GM12878 (cell line): ENCODE data around the gene DLG2. TPM values are rescaled to one million over a fixed set of nuclear protein-coding genes. Genes with fewer than 3 reads are reported as not detected.

Experiments
- ATAC-seq: fragments of 200-7000 bp; cut with Tn5 transposase; 3 replicates; pipeline ENCODE4 v1.9.1; 2020; ENCODE audit warnings: mild to moderate bottlenecking, moderate library complexity
- BruUV-seq: library from RNA; stranded (reverse); fragments of 400-500 nt; replicated peaks from 2 replicates; lab custom pipeline; 2021; lab: Mats Ljungman, UMichigan
- CTCF ChIA-PET: fragments of 300-600 bp; sonication (Branson Sonifier 250); formaldehyde crosslinking; extraction: SDS; loops from one replicate; lab custom pipeline; 2021; ENCODE audit warnings: inconsistent platforms; lab: Yijun Ruan, JAX
- POLR2A ChIA-PET: fragments of 350-600 bp; formaldehyde crosslinking; extraction: SDS; loops from one replicate; lab custom pipeline; 2021; ENCODE audit warnings: inconsistent platforms; lab: Charles Lee
- RAD21 ChIA-PET: fragments of 300-600 bp; sonication (Branson Sonifier 250); formaldehyde crosslinking; loops from one replicate; lab custom pipeline; 2023; ENCODE audit warnings: antibody characterized with exemption; ENCODE audit not compliant: unreplicated experiment; lab: Charles Lee
- SMC1A ChIA-PET: fragments of 300-600 bp; sonication (Branson Sonifier 250); formaldehyde crosslinking; loops from one replicate; lab custom pipeline; 2023; ENCODE audit not compliant: unreplicated experiment, uncharacterized antibody; lab: Charles Lee
- DNase-seq: peaks from one replicate; pipeline ENCODE4 v3.0.0-alpha.2; 2011; ENCODE audit warnings: low read depth, low spot score
- FAIRE-seq: peaks from 3 replicates; lab custom pipeline; 2011; peaks lifted over from hg19 to GRCh38; lab: Jason Lieb, UNC
- H2AFZ ChIP-seq: 2 replicates; pipeline ENCODE4 v1.6.0; 2011; ENCODE audit warnings: low read depth, low read length, control low read depth; ENCODE audit not compliant: control insufficient read depth
- H3K27ac ChIP-seq: 2 replicates; pipeline ENCODE4 v1.5.1; 2011; ENCODE audit warnings: control low read depth; ENCODE audit not compliant: control insufficient read depth, insufficient read depth
- H3K27me3 ChIP-seq, 2 experiments: replicated peaks in 1 of 2; 2 replicates each; pipeline versions ENCODE4 v1.6.0 to v1.6.1; 2011; ENCODE audit warnings: low read length in 1 of 2; ENCODE audit not compliant: control insufficient read depth in 2 of 2, insufficient read depth in 2 of 2
- H3K36me3 ChIP-seq, 2 experiments: 2 replicates each; pipeline ENCODE4 v1.5.1; 2011; ENCODE audit warnings: low read length in 1 of 2; ENCODE audit not compliant: control insufficient read depth in 2 of 2, insufficient read depth in 2 of 2
- H3K4me1 ChIP-seq: 2 replicates; pipeline ENCODE4 v1.6.1; 2011; ENCODE audit warnings: mild to moderate bottlenecking, low read length, moderate library complexity, mixed read lengths; ENCODE audit not compliant: control insufficient read depth, insufficient read depth
- H3K4me2 ChIP-seq: 2 replicates; pipeline ENCODE4 v1.6.0; 2011; ENCODE audit warnings: control low read depth; ENCODE audit not compliant: control insufficient read depth, insufficient read depth
- H3K4me3 ChIP-seq: fragments of 200-600 bp; sonication (generic); 2 replicates; pipeline ENCODE4 v1.5.1; 2016
- H3K79me2 ChIP-seq: 2 replicates; pipeline ENCODE4 v1.6.0; 2011; ENCODE audit warnings: low read length; ENCODE audit not compliant: control insufficient read depth, insufficient read depth
- H3K9ac ChIP-seq: 2 replicates; pipeline ENCODE4 v1.8.0; 2011; ENCODE audit warnings: low read length, control low read depth, mixed read lengths; ENCODE audit not compliant: control insufficient read depth, insufficient read depth
- H3K9me3 ChIP-seq: replicated peaks from 3 replicates; pipeline ENCODE4 v1.5.1; 2011; ENCODE audit warnings: mild to moderate bottlenecking, low read length; ENCODE audit not compliant: control insufficient read depth, insufficient read depth
- H4K20me1 ChIP-seq: 2 replicates; pipeline ENCODE4 v1.6.0; 2011; ENCODE audit not compliant: control insufficient read depth, insufficient read depth
- BCL11A ChIP-seq: IDR thresholded peaks from 2 replicates; pipeline ENCODE4 v1.6.1; 2011; ENCODE audit warnings: low read depth, low read length
- BCLAF1 ChIP-seq: fragments of 450-650 bp; IDR thresholded peaks from 2 replicates; pipeline ENCODE4 v1.6.1; 2017; ENCODE audit warnings: antibody characterized with exemption, mild to moderate bottlenecking, moderate library complexity
- CHD2 ChIP-seq: IDR thresholded peaks from 2 replicates; pipeline ENCODE4 v1.6.1; 2011; ENCODE audit warnings: low read depth, low read length, improper control_type of control experiment, borderline replicate concordance
- E2F4 ChIP-seq: IDR thresholded peaks from 2 replicates; pipeline ENCODE4 v1.6.1; 2012; ENCODE audit warnings: low read depth, low read length, improper control_type of control experiment
- EED ChIP-seq: sonication (generic); IDR thresholded peaks from 2 replicates; pipeline ENCODE4 v1.6.1; 2016; ENCODE audit warnings: antibody characterized with exemption, low read depth
- EGR1 ChIP-seq, 2 experiments: IDR thresholded peaks; 1 replicate in 1 of 2; 2 replicates in 1 of 2; pipeline ENCODE4 v1.6.1; 2011 to 2012; ENCODE audit warnings: low read depth in 2 of 2, low read length in 2 of 2, borderline replicate concordance in 1 of 2, mild to moderate bottlenecking in 1 of 2, moderate library complexity in 1 of 2
- MEF2B ChIP-seq: fragments of 450-650 bp; IDR thresholded peaks from 2 replicates; pipeline ENCODE4 v1.6.1; 2018; ENCODE audit warnings: mild to moderate bottlenecking, moderate library complexity; ENCODE audit not compliant: partially characterized antibody, poor library complexity, severe bottlenecking
- MLLT1 ChIP-seq: fragments of 450-650 bp; IDR thresholded peaks from 2 replicates; pipeline ENCODE4 v1.6.1; 2016; ENCODE audit warnings: mild to moderate bottlenecking
- MYB ChIP-seq: fragments of 150-350 bp; IDR thresholded peaks from 2 replicates; pipeline ENCODE4 v1.6.1; 2014; ENCODE audit warnings: mild to moderate bottlenecking, low read depth, low read length, borderline replicate concordance
- NFXL1 ChIP-seq: fragments of 450-650 bp; IDR thresholded peaks from 2 replicates; pipeline ENCODE4 v1.6.1; 2017; ENCODE audit warnings: antibody characterized with exemption, mild to moderate bottlenecking, borderline replicate concordance
- PAX5 ChIP-seq: IDR thresholded peaks from 2 replicates; pipeline ENCODE4 v1.6.1; 2011; ENCODE audit warnings: low read depth, low read length, borderline replicate concordance
- RAD51 ChIP-seq: fragments of 450-650 bp; IDR thresholded peaks from 2 replicates; pipeline ENCODE4 v1.6.1; 2016; ENCODE audit warnings: moderate library complexity, mild to moderate bottlenecking, inconsistent platforms
- RCOR1 ChIP-seq: conservative IDR thresholded peaks from 2 replicates; pipeline ENCODE4 v1.6.1; 2012; ENCODE audit warnings: low read depth, low read length, improper control_type of control experiment
- SMC3 ChIP-seq: IDR thresholded peaks from 2 replicates; pipeline ENCODE4 v1.6.1; 2011; ENCODE audit warnings: low read length, improper control_type of control experiment, borderline replicate concordance
- SREBF1 ChIP-seq: IDR thresholded peaks from 2 replicates; pipeline ENCODE4 v1.6.1; 2012; ENCODE audit warnings: mild to moderate bottlenecking, low read length
- ZNF592 ChIP-seq: fragments of 450-650 bp; IDR thresholded peaks from 2 replicates; pipeline ENCODE4 v1.6.1; 2017; ENCODE audit warnings: mild to moderate bottlenecking, moderate library complexity
- WGBS: methylation state at CpG from one replicate; pipeline ENCODE4 v1.1.6; 2016; ENCODE audit warnings: low lambda C conversion rate; ENCODE audit not compliant: insufficient replicate concordance, insufficient coverage; ENCODE audit errors: missing lambda C conversion rate; 5-methylcytosine and 5-hydroxymethylcytosine counted together
- in situ Hi-C: fragments of 300-500 bp; cut with MboI; formaldehyde crosslinking; loops from 9 replicates; pipeline ENCODE4 v1.14.3; 2018; ENCODE audit warnings: mixed read lengths
- intact Hi-C: fragments of 100-400 bp; cut with micrococcal nuclease; formaldehyde crosslinking; loops from one replicate; pipeline ENCODE4 v1.14.2; 2022; ENCODE audit not compliant: unreplicated experiment
- polyA plus RNA-seq, 11 experiments: library from polyadenylated mRNA; depleted of rRNA in 4 of 11; unstranded in 6 of 11; stranded (reverse) in 5 of 11; fragments of >200 nt; fragmentation: Nextera tagmentation in 4 of 11; fragmentation: Illumina TruSeq in 1 of 11; extraction: Ambion mirVana in 4 of 11; extraction: Trizol in 1 of 11; gene quantifications; 1 replicate in 1 of 11; 2 replicates in 10 of 11; pipeline versions ENCODE4 v1.2.1 to v1.2.3, GENCODE V29; 2011 to 2016; ENCODE audit warnings: inconsistent platforms in 2 of 11, missing spikeins in 2 of 11, low read depth in 1 of 11
- total RNA-seq, 4 experiments: library from RNA; depleted of rRNA in 3 of 4; stranded (reverse); fragments of >200 nt in 3 of 4; fragmentation: Illumina TruSeq in 1 of 4; extraction: Trizol in 1 of 4; gene quantifications; 2 replicates each; pipeline versions ENCODE4 v1.2.1 to v1.2.3, GENCODE V29; 2013 to 2021

The DLG2 gene
- total and polyA plus RNA-seq, 10 of the 15 experiments (the other 5 are each of a cell fraction or from before 2014, with no cell fraction given) = 0.09 to 0.98 (median 0.35) TPM

- intact Hi-C loops = no loop called here
- ChIA-PET SMC1A (no interaction called here), POLR2A (no interaction called here), CTCF (interaction anchor here (1.4 kb wide), 1 partner anchor 10 kb away, joined by 4 read pairs; no protein-coding TSS in a partner anchor), RAD21 (no interaction called here)
- no peak for DNase-seq
- 41% methylated on average over 3 of the region's 3 CpGs for WGBS
- H3K4me1 ChIP-seq = no peaks in the 10 kb centered on the region
- FAIRE-seq = no peak
- H3K9me3 ChIP-seq = no peaks in the 10 kb centered on the region
- H3K36me3 ChIP-seq = no peaks in the 10 kb centered on the region
- no peak overlapping the region for H3K9ac ChIP-seq
- BruUV-seq = no TSS peak
- H3K79me2 ChIP-seq = no peaks in the 10 kb centered on the region
- H3K27ac ChIP-seq = no peak overlapping the region
- in situ Hi-C loops = no loop called here
- H4K20me1 ChIP-seq = no peaks in the 10 kb centered on the region
- no peak overlapping the region for H2AFZ ChIP-seq
- no peak overlapping the region for H3K4me3 ChIP-seq
- no peak for ATAC-seq
- H3K4me2 ChIP-seq = no peak overlapping the region
- no peaks in the 10 kb centered on the region; a peak in 1 of 4 replicates for H3K27me3 ChIP-seq
- TF ChIP-seq SMC3 = no peak
- TF ChIP-seq RAD51 = no peak
- no peak for TF ChIP-seq MLLT1
- TF ChIP-seq MEF2B = no peak
- TF ChIP-seq BCL11A = no peak
- no peak for TF ChIP-seq SREBF1
- no peak for TF ChIP-seq RCOR1
- TF ChIP-seq MYB = no peak
- TF ChIP-seq BCLAF1 = no peak
- no peak for TF ChIP-seq ZNF592
- TF ChIP-seq CHD2 = no peak
- TF ChIP-seq E2F4 = no peak
- no peak for TF ChIP-seq EED
- TF ChIP-seq EGR1 (IDR thresholded peaks at IDR 0.05; ENCODE audit: borderline replicate concordance in 1 of 2, low read depth in 2 of 2, low read length in 2 of 2) = no peak
- no peak for TF ChIP-seq NFXL1
- TF ChIP-seq PAX5 = no peak
These were observed 1293.9 kb downstream of the DLG2 start for GRCh38 chr11:84333221-84333620.
